Gastrocnemius medialis (tissue), 4 donors: ENCODE measurements around the gene CHST9. TPM values are rescaled to one million over a fixed set of nuclear protein-coding genes. Genes with fewer than 3 reads are reported as not detected.
A peak's percentile ranks its signal among the peaks of the same experiment; 100 is the strongest.
"Not testable (repeated sequence)": the region's sequence is repeated elsewhere in the genome, so short reads cannot be mapped to it uniquely, and the experiment has no call there.

Experiments used
- ATAC-seq, 2 donors: fragments of 150-250 bp; one replicate each; pipeline ENCODE4 v1.9.1; 2016
- DNase-seq, 2 donors: peaks; one replicate each; pipeline ENCODE4 v3.0.0-alpha.2; 2019
- H3K27ac ChIP-seq, 4 donors: fragments of 200-600 bp; sonication (generic); 1 replicate in 1 of 4; 2 replicates in 3 of 4; pipeline ENCODE4 v1.5.1; 2016 to 2018; ENCODE audit warnings: mild to moderate bottlenecking in 2 of 4, moderate library complexity in 1 of 4
- H3K27me3 ChIP-seq, 3 donors: fragments of 200-600 bp; sonication (generic) in 2 of 3; 1 replicate in 1 of 3; 2 replicates in 2 of 3; pipeline versions ENCODE4 v1.5.1 to v1.6.0; 2016 to 2019; ENCODE audit warnings: mild to moderate bottlenecking in 1 of 3, moderate library complexity in 1 of 3
- H3K36me3 ChIP-seq, 2 donors: fragments of 200-600 bp; sonication (generic) in 1 of 2; one replicate each; pipeline ENCODE4 v1.5.1; 2017 to 2018
- H3K4me1 ChIP-seq, 2 donors: fragments of 200-600 bp; sonication (generic) in 1 of 2; one replicate each; pipeline ENCODE4 v1.5.1; 2016 to 2017; ENCODE audit warnings: mild to moderate bottlenecking in 2 of 2
- H3K4me3 ChIP-seq, 4 donors: fragments of 200-600 bp; sonication (generic) in 3 of 4; 1 replicate in 1 of 4; 2 replicates in 3 of 4; pipeline ENCODE4 v1.5.1; 2016 to 2019; ENCODE audit warnings: mild to moderate bottlenecking in 2 of 4
- H3K9me3 ChIP-seq, 3 donors: fragments of 200-600 bp; sonication (generic) in 2 of 3; 1 replicate in 1 of 3; 2 replicates in 2 of 3; pipeline ENCODE4 v1.5.1; 2016 to 2019
- CTCF ChIP-seq, 5 experiments: fragments of 450-650 bp in 3 of 5; fragments of 200-600 bp in 2 of 5; sonication (generic) in 2 of 5; IDR thresholded peaks in 4 of 5; conservative IDR thresholded peaks in 1 of 5; 1 replicate in 4 of 5; 2 replicates in 1 of 5; pipeline ENCODE4 v1.5.1; 2016 to 2019; ENCODE audit warnings: antibody characterized with exemption in 5 of 5, mild to moderate bottlenecking in 3 of 5, moderate library complexity in 3 of 5
- POLR2A ChIP-seq, 2 donors: fragments of 450-650 bp; IDR thresholded peaks; one replicate each; pipeline ENCODE4 v1.6.1; 2017; ENCODE audit warnings: antibody characterized with exemption in 2 of 2, mild to moderate bottlenecking in 2 of 2, moderate library complexity in 2 of 2
- in situ Hi-C, 4 donors: fragments of 200-750 bp; cut with MboI; loops; one replicate each; pipeline versions ENCODE4 v1.15.0 to v1.8.0; 2017; ENCODE audit warnings: low sequenced_read_pairs in 4 of 4
- intact Hi-C: fragments of 100-400 bp; cut with DNase I; formaldehyde crosslinking; loops from one replicate; pipeline ENCODE4 v1.15.1; 2023; ENCODE audit warnings: low total_unique reads
- total RNA-seq, 4 donors: library from RNA; depleted of rRNA; stranded (reverse); fragments of >200 nt; gene quantifications; one replicate each; pipeline versions ENCODE4 v1.1.0 to v1.2.3, GENCODE V29; 2016

CHST9 gene
- total RNA-seq, result under 1 TPM in 1 of 4 donors, not detected in 3; 0.07 TPM

- Histone ChIP-seq H3K4me1 (peaks cover 0 to 6% of the 10 kb centered on the region in 2 donors), H3K9me3 (no peaks in the 10 kb centered on the region), H3K4me3 (peak within 1 kb of the TSS; percentile 45 to 55 (median 50)), H3K27me3 (peaks cover 7 to 10% (median 9%) of the 10 kb centered on the region in 3 donors), H3K36me3 (no peaks in the 10 kb centered on the region), H3K27ac (no peak within 1 kb of the TSS)
- in situ Hi-C loops (no loop called here), intact Hi-C loops (no loop called here)
- TF ChIP-seq CTCF (IDR thresholded peaks at IDR 0.05 in 4 of 5, conservative IDR thresholded peaks at IDR 0.05 in 1 of 5) (no peak), POLR2A (IDR thresholded peaks at IDR 0.05) (no peak)
- DNase-seq (no peak), ATAC-seq (no peak)
Observed at GRCh38 chr18:27185025-27185763, at the start of gene CHST9. Gene CHST9, minus strand, starts transcription at chr18:27185308. Its CDS starts 42,499 bp downstream, at chr18:27142809.

- not testable (repeated sequence) for ATAC-seq
Observed at GRCh38 chr18:27232355-27232754, 47.2 kb upstream of the CHST9 start.

GRCh38 chr18:27231671-27232070 is 46.6 kb upstream of the CHST9 start:
- in situ Hi-C loops, H3K36me3 ChIP-seq, DNase-seq, H3K9me3 ChIP-seq, H3K27ac ChIP-seq, H3K4me1 ChIP-seq, H3K27me3 ChIP-seq, intact Hi-C loops, ATAC-seq, H3K4me3 ChIP-seq: not testable (repeated sequence)

More at GRCh38 chr18:27232355-27232754, 47.2 kb upstream of the CHST9 start:
- H3K27me3 ChIP-seq, intact Hi-C loops, H3K27ac ChIP-seq, H3K9me3 ChIP-seq, DNase-seq, H3K4me1 ChIP-seq, H3K4me3 ChIP-seq, H3K36me3 ChIP-seq, in situ Hi-C loops: not testable (repeated sequence)

GRCh38 chr18:27231221-27231620 is 46.1 kb upstream of the CHST9 start:
- in situ Hi-C loops, ATAC-seq: not testable (repeated sequence)

GRCh38 chr18:27227721-27228120 is 42.6 kb upstream of the CHST9 start:
- Histone ChIP-seq H3K4me3 (no peak overlapping the region), H3K4me1 (no peaks in the 10 kb centered on the region), H3K27ac (no peak overlapping the region), H3K27me3 (no peaks in the 10 kb centered on the region), H3K36me3 (no peaks in the 10 kb centered on the region), H3K9me3 (no peaks in the 10 kb centered on the region)
- no peak for DNase-seq
- in situ Hi-C loops, result no loop called here
- ATAC-seq, result no peak
- intact Hi-C loops, result no loop called here
- no peak for TF ChIP-seq POLR2A (IDR thresholded peaks at IDR 0.05)
- no peak for TF ChIP-seq CTCF (IDR thresholded peaks at IDR 0.05 in 4 of 5, conservative IDR thresholded peaks at IDR 0.05 in 1 of 5)

More at GRCh38 chr18:27231221-27231620, 46.1 kb upstream of the CHST9 start:
- intact Hi-C loops, H3K9me3 ChIP-seq, H3K27ac ChIP-seq, H3K36me3 ChIP-seq, H3K4me3 ChIP-seq, DNase-seq, H3K4me1 ChIP-seq, H3K27me3 ChIP-seq: not testable (repeated sequence)

- Histone ChIP-seq H3K27ac (no peak overlapping the region), H3K4me3 (no peak overlapping the region), H3K4me1 (no peaks in the 10 kb centered on the region), H3K9me3 (no peaks in the 10 kb centered on the region), H3K27me3 (no peaks in the 10 kb centered on the region), H3K36me3 (no peaks in the 10 kb centered on the region)
- in situ Hi-C loops (no loop called here), intact Hi-C loops (no loop called here)
- DNase-seq, result no peak
- TF ChIP-seq CTCF (IDR thresholded peaks at IDR 0.05 in 4 of 5, conservative IDR thresholded peaks at IDR 0.05 in 1 of 5) (no peak), POLR2A (IDR thresholded peaks at IDR 0.05) (no peak)
- ATAC-seq, result no peak
Observed at GRCh38 chr18:27226556-27227075, 41.5 kb upstream of the CHST9 start.
